H1 (cell line): ENCODE results near the gene SERPINB6. TPM values are rescaled to one million over a fixed set of nuclear protein-coding genes. Genes with fewer than 3 reads are reported as not detected.

ENCODE experiments used
- CTCF ChIA-PET: fragments of 300-600 bp; sonication (Branson Sonifier 250); formaldehyde crosslinking; loops from one replicate; lab custom pipeline; 2021; ENCODE audit not compliant: partially characterized antibody; lab: Charles Lee
- POLR2A ChIA-PET: fragments of 300-600 bp; sonication (Branson Sonifier 250); formaldehyde crosslinking; loops from one replicate; lab custom pipeline; 2021; ENCODE audit warnings: inconsistent platforms; ENCODE audit not compliant: partially characterized antibody; lab: Charles Lee
- DNase-seq, 2 experiments: peaks; one replicate each; pipeline versions ENCODE4 v3.0.0 to v3.0.0-alpha.2; 2010 to 2022; ENCODE audit warnings: low spot score in 2 of 2, low read depth in 1 of 2, mixed read lengths in 1 of 2
- FAIRE-seq: peaks from 2 replicates; lab custom pipeline; 2011; peaks lifted over from hg19 to GRCh38; lab: Jason Lieb, UNC
- H2AFZ ChIP-seq: 2 replicates; pipeline ENCODE4 v1.8.1; 2012; ENCODE audit warnings: low read length, inconsistent platforms
- H2AK5ac ChIP-seq: 2 replicates; pipeline ENCODE4 v1.6.1; 2013; ENCODE audit warnings: low read depth, low read length
- H2BK120ac ChIP-seq: replicated peaks from 2 replicates; pipeline ENCODE3; 2013; ENCODE audit warnings: low read depth, low read length, inconsistent platforms
- H2BK12ac ChIP-seq: 2 replicates; pipeline ENCODE4 v1.6.1; 2013; ENCODE audit warnings: low read depth, low read length
- H2BK15ac ChIP-seq: 2 replicates; pipeline ENCODE4 v1.6.1; 2013; ENCODE audit warnings: low read length
- H2BK20ac ChIP-seq: 2 replicates; pipeline ENCODE4 v1.6.1; 2013; ENCODE audit warnings: low read length
- H2BK5ac ChIP-seq: 2 replicates; pipeline ENCODE4 v1.6.1; 2013; ENCODE audit warnings: low read depth, low read length
- H3K14ac ChIP-seq: 2 replicates; pipeline ENCODE4 v1.6.1; 2013; ENCODE audit warnings: inconsistent platforms; ENCODE audit not compliant: insufficient read length
- H3K18ac ChIP-seq: 2 replicates; pipeline ENCODE4 v1.6.1; 2013; ENCODE audit warnings: low read length; ENCODE audit errors: extremely low read depth
- H3K23ac ChIP-seq: 2 replicates; pipeline ENCODE4 v1.6.1; 2013; ENCODE audit warnings: inconsistent platforms; ENCODE audit not compliant: insufficient read length
- H3K23me2 ChIP-seq: 2 replicates; pipeline ENCODE4 v1.6.1; 2013; ENCODE audit warnings: low read depth, low read length
- H3K27ac ChIP-seq: 2 replicates; pipeline ENCODE4 v1.6.1; 2011; ENCODE audit warnings: low read depth, low read length, inconsistent platforms
- H3K27me3 ChIP-seq, 4 experiments: replicated peaks in 1 of 4; 1 replicate in 1 of 4; 2 replicates in 3 of 4; pipeline versions ENCODE4 v1.6.1 to v1.8.1; 2011 to 2013; ENCODE audit warnings: low read length in 3 of 4, mild to moderate bottlenecking in 3 of 4, inconsistent platforms in 2 of 4, mixed read lengths in 2 of 4, moderate library complexity in 1 of 4; ENCODE audit not compliant: control insufficient read depth in 3 of 4, insufficient read depth in 3 of 4; ENCODE audit errors: extremely low read depth in 1 of 4
- H3K36me3 ChIP-seq, 4 experiments: 2 replicates each; pipeline versions ENCODE4 v1.6.1 to v1.8.1; 2011 to 2013; ENCODE audit warnings: mild to moderate bottlenecking in 4 of 4, low read length in 3 of 4, moderate library complexity in 2 of 4, control low read depth in 1 of 4, inconsistent platforms in 1 of 4; ENCODE audit not compliant: insufficient read depth in 4 of 4, control insufficient read depth in 2 of 4
- H3K4ac ChIP-seq: replicated peaks from 2 replicates; pipeline ENCODE3; 2013; ENCODE audit warnings: low read length, low read depth, mixed read lengths, inconsistent platforms; ENCODE audit not compliant: insufficient read length
- H3K4me1 ChIP-seq, 4 experiments: replicated peaks in 1 of 4; 1 replicate in 1 of 4; 2 replicates in 3 of 4; pipeline versions ENCODE4 v1.6.1 to v1.8.1; 2011 to 2013; ENCODE audit warnings: low read length in 3 of 4, inconsistent platforms in 2 of 4, mixed read lengths in 1 of 4; ENCODE audit not compliant: insufficient read depth in 4 of 4, control insufficient read depth in 3 of 4
- H3K4me2 ChIP-seq, 2 experiments: 2 replicates each; pipeline versions ENCODE4 v1.6.1 to v1.8.1; 2011 to 2013; ENCODE audit warnings: low read depth in 2 of 2, low read length in 2 of 2, control low read depth in 1 of 2, inconsistent platforms in 1 of 2, mild to moderate bottlenecking in 1 of 2; ENCODE audit not compliant: insufficient read depth in 1 of 2
- H3K4me3 ChIP-seq, 4 experiments: fragments of 200-600, 300-600 bp in 1 of 4; sonication (generic), shearing (Covaris generic), sonication (Bioruptor Twin) in 1 of 4; 2 replicates each; pipeline versions ENCODE4 v1.5.1 to v1.8.1; 2011 to 2016; ENCODE audit warnings: low read length in 4 of 4, low read depth in 3 of 4, control low read depth in 2 of 4, inconsistent platforms in 2 of 4, mild to moderate bottlenecking in 2 of 4, mixed read lengths in 1 of 4, moderate library complexity in 1 of 4; ENCODE audit not compliant: insufficient read depth in 2 of 4; ENCODE audit errors: extremely low read depth in 1 of 4
- H3K56ac ChIP-seq: replicated peaks from 2 replicates; pipeline ENCODE3; 2013; ENCODE audit warnings: low read depth, mild to moderate bottlenecking, mixed read lengths, low read length, inconsistent platforms; ENCODE audit not compliant: insufficient read length
- H3K79me1 ChIP-seq: 2 replicates; pipeline ENCODE4 v1.6.1; 2013; ENCODE audit warnings: low read depth, low read length, control low read depth
- H3K79me2 ChIP-seq, 2 experiments: 2 replicates each; pipeline versions ENCODE4 v1.6.1 to v1.8.1; 2012 to 2013; ENCODE audit warnings: low read length in 2 of 2, mild to moderate bottlenecking in 2 of 2, inconsistent platforms in 1 of 2; ENCODE audit not compliant: insufficient read depth in 2 of 2, control insufficient read depth in 1 of 2
- H3K9ac ChIP-seq, 4 experiments: replicated peaks in 1 of 4; 1 replicate in 1 of 4; 2 replicates in 3 of 4; pipeline versions ENCODE4 v1.6.1 to v1.8.1; 2011 to 2013; ENCODE audit warnings: low read depth in 3 of 4, low read length in 3 of 4, control low read depth in 2 of 4, mild to moderate bottlenecking in 2 of 4, moderate library complexity in 2 of 4, inconsistent platforms in 1 of 4; ENCODE audit errors: extremely low read depth in 1 of 4
- H3K9me3 ChIP-seq, 2 experiments: 2 replicates each; pipeline versions ENCODE4 v1.6.1 to v1.8.1; 2012 to 2013; ENCODE audit warnings: mild to moderate bottlenecking in 2 of 2, moderate library complexity in 2 of 2, control low read depth in 1 of 2, inconsistent platforms in 1 of 2, low read depth in 1 of 2, low read length in 1 of 2, mixed read lengths in 1 of 2; ENCODE audit not compliant: insufficient read depth in 2 of 2
- H4K20me1 ChIP-seq, 2 experiments: replicated peaks in 1 of 2; 2 replicates each; pipeline versions ENCODE3 to v1.8.1; 2011 to 2013; ENCODE audit warnings: inconsistent platforms in 2 of 2, low read length in 2 of 2, mild to moderate bottlenecking in 1 of 2; ENCODE audit not compliant: insufficient read depth in 2 of 2, control insufficient read depth in 1 of 2
- H4K5ac ChIP-seq: 2 replicates; pipeline ENCODE4 v1.6.1; 2013; ENCODE audit warnings: low read length, low read depth, mixed read lengths, inconsistent platforms; ENCODE audit not compliant: insufficient read length
- H4K8ac ChIP-seq: 2 replicates; pipeline ENCODE4 v1.8.0; 2013; ENCODE audit warnings: mild to moderate bottlenecking, moderate library complexity, low read length, inconsistent platforms; ENCODE audit not compliant: insufficient read depth; ENCODE audit errors: extremely low read depth
- H4K91ac ChIP-seq: replicated peaks from 2 replicates; pipeline ENCODE3; 2013; ENCODE audit warnings: low read length, mixed read lengths, inconsistent platforms; ENCODE audit not compliant: insufficient read length
- CBX5 ChIP-seq: fragments of 300-800, 300-1000 bp; sonication (generic); IDR thresholded peaks from 2 replicates; pipeline ENCODE4 v1.7.1; 2016; ENCODE audit warnings: antibody characterized with exemption, low read length, low read depth
- CHD2 ChIP-seq: IDR thresholded peaks from 2 replicates; pipeline ENCODE4 v1.6.1; 2012; ENCODE audit warnings: low read length, improper control_type of control experiment
- CREB1 ChIP-seq: IDR thresholded peaks from 2 replicates; pipeline ENCODE4 v1.6.1; 2012; ENCODE audit warnings: inconsistent platforms
- CTCF ChIP-seq, 3 experiments: IDR thresholded peaks; 1 replicate in 2 of 3; 2 replicates in 1 of 3; pipeline versions ENCODE4 v1.5.1 to v1.6.1; 2011; ENCODE audit warnings: low read length in 3 of 3, mild to moderate bottlenecking in 3 of 3, inconsistent platforms in 2 of 3, low read depth in 1 of 3, moderate library complexity in 1 of 3; ENCODE audit not compliant: insufficient read depth in 1 of 3; ENCODE audit errors: control extremely low read depth in 1 of 3
- KDM1A ChIP-seq: fragments of 200-600, 300-600 bp; sonication (generic); IDR thresholded peaks from 2 replicates; pipeline ENCODE4 v1.7.1; 2016; ENCODE audit warnings: mild to moderate bottlenecking, low read length, borderline replicate concordance
- MAX ChIP-seq: IDR thresholded peaks from 2 replicates; pipeline ENCODE4 v1.6.1; 2012; ENCODE audit warnings: inconsistent platforms
- RBBP5 ChIP-seq: IDR thresholded peaks from 2 replicates; pipeline ENCODE4 v1.7.1; 2012; ENCODE audit warnings: low read depth, mild to moderate bottlenecking, inconsistent platforms, low read length, moderate library complexity, borderline replicate concordance
- WGBS, 2 experiments: shearing (Covaris generic) in 1 of 2; methylation state at CpG; one replicate each; pipeline versions ENCODE4 v1.1.6 to v1.1.7; 2013 to 2015; ENCODE audit warnings: low lambda C conversion rate in 2 of 2, mixed read lengths in 2 of 2, inconsistent platforms in 1 of 2, low coverage in 1 of 2, missing lambda C conversion rate in 1 of 2; ENCODE audit not compliant: insufficient replicate concordance in 2 of 2, insufficient coverage in 1 of 2, insufficient read length in 1 of 2; ENCODE audit errors: extremely low coverage in 1 of 2, missing lambda C conversion rate in 1 of 2; 5-methylcytosine and 5-hydroxymethylcytosine counted together
- polyA plus RNA-seq, 7 experiments: library from polyadenylated mRNA; depleted of rRNA in 3 of 7; stranded (reverse) in 5 of 7; unstranded in 2 of 7; fragments of >200 nt in 5 of 7; fragments of 200-250 nt in 2 of 7; gene quantifications; 1 replicate in 5 of 7; 2 replicates in 1 of 7; 4 replicates in 1 of 7; pipeline versions ENCODE4 v1.2.1 to v1.2.3, GENCODE V29; 2011 to 2013; ENCODE audit warnings: missing spikeins in 2 of 7, mixed read lengths in 2 of 7
- total RNA-seq: library from RNA; stranded (reverse); fragmentation: NEBNext Ultra II Directional; extraction: Animal tissue kit (Norgen Biotek cat#: 25700); gene quantifications from 2 replicates; pipeline ENCODE4 v1.2.1, GENCODE V29; 2021

SERPINB6 gene
- total and polyA plus RNA-seq, 2 of the 8 experiments (the other 6 are each of a cell fraction or from before 2014, with no cell fraction given): 27.2 to 29.4 TPM

- Histone ChIP-seq H2BK5ac (peak overlapping the region; percentile 5; the same call in 1 of the 2 replicates), H3K36me3 (peaks cover 8 to 53% (median 15%) of the 10 kb centered on the region in 4 experiments; a peak in 7 of 8 replicates), H3K27ac (no peak overlapping the region), H2AK5ac (no peak overlapping the region; the same call in 1 of the 2 replicates), H3K27me3 (peaks cover 0 to 2% (median 0%) of the 10 kb centered on the region in 4 experiments; a peak in 2 of 7 replicates), H3K4me1 (peaks cover 3 to 23% (median 4%) of the 10 kb centered on the region in 4 experiments; a peak in 6 of 7 replicates), H2BK120ac (no peak overlapping the region), H4K20me1 (no peaks in the 10 kb centered on the region), H4K5ac (peak overlapping the region; percentile 36), H2BK12ac (no peak overlapping the region; the same call in 1 of the 2 replicates), H3K23ac (no peak overlapping the region), H3K9ac (peak overlapping the region in 1 of 4 experiments; percentile 48; a peak in 1 of 7 replicates), H4K8ac (no peak overlapping the region), H3K79me2 (peaks cover 0 to 28% of the 10 kb centered on the region in 2 experiments; a peak in 2 of 4 replicates), H2BK15ac (peak overlapping the region; percentile 83), H3K18ac (no peak overlapping the region), H3K4me2 (peak overlapping the region; percentile 52 to 92), H4K91ac (no peak overlapping the region), H3K79me1 (peaks cover 5% of the 10 kb centered on the region; the same call in 1 of the 2 replicates), H3K4me3 (peak overlapping the region; percentile 1 to 80 (median 41); a peak in 5 of 8 replicates), H3K23me2 (peaks cover 8% of the 10 kb centered on the region; the same call in 1 of the 2 replicates), H3K56ac (no peak overlapping the region), H3K9me3 (no peaks in the 10 kb centered on the region), H3K4ac (no peak overlapping the region), H3K14ac (no peak overlapping the region), H2BK20ac (no peak overlapping the region), H2AFZ (no peak overlapping the region)
- DNase-seq (no peak), FAIRE-seq (no peak)
- 79% methylated on average over 12 of the region's 12 CpGs; no CpG with 5 or more reads in 1 of the 2 experiments for WGBS, 2 experiments
- ChIA-PET POLR2A (interaction anchor here (0.9 to 1.6 kb wide), 4 partner anchors 10 to 60 kb away, joined by 3 to 5 read pairs (median 3); no protein-coding TSS in a partner anchor), CTCF (interaction anchor here (1.0 to 4.6 kb wide), 11 partner anchors 10 to 163 kb away, joined by 3 to 32 read pairs (median 4); no protein-coding TSS in a partner anchor)
- TF ChIP-seq KDM1A: no peak
- no peak for TF ChIP-seq CHD2
- TF ChIP-seq MAX: no peak
- TF ChIP-seq CBX5: no peak
- no peak for TF ChIP-seq RBBP5
- TF ChIP-seq CTCF (IDR thresholded peaks at IDR 0.05; ENCODE audit: control extremely low read depth in 1 of 3, insufficient read depth in 1 of 3, low read depth in 1 of 3, low read length in 3 of 3): no peak
- TF ChIP-seq CREB1: no peak
These were observed 70.3 kb downstream of the SERPINB6 start for GRCh38 chr6:2900821-2901644.
